GM10847 (cell line): ENCODE measurements around the gene RNF114.

Experiments used
- POLR2A ChIP-seq: IDR thresholded peaks from 2 replicates; pipeline ENCODE4 v1.6.1; 2011; ENCODE audit not compliant: insufficient read length; ENCODE audit errors: extremely low read depth

Gene RNF114

DNA sequence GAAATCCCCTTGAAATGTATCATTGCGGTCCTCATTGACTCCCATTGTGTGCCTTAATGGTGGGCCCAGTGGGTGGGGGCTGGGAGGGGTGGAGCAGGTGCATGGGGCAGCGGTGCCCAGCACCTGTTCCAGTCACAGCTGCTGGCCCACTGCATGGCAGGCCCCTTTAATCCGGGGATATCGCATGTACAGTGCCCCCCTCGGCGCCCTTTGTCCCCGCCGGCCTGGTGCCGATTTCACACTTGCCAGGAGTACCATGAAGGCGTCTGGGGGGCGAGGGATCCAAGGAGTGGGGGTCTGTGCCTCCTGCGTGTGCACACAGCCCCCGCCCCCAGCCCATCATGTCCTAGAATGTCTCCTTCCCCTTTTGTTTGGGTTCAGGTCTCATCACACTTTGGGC is 49.4 kb downstream of the RNF114 start:
- TF ChIP-seq POLR2A: no peak

GRCh38 chr20:49986049-49986448 is 49.9 kb downstream of the RNF114 start:
- TF ChIP-seq POLR2A: no peak

GRCh38 chr20:49987015-49987867 is 51.0 kb downstream of the RNF114 start:
- TF ChIP-seq POLR2A: no peak

GRCh38 chr20:49987868-49988690 is 51.9 kb downstream of the RNF114 start:
- TF ChIP-seq POLR2A: no peak

DNA sequence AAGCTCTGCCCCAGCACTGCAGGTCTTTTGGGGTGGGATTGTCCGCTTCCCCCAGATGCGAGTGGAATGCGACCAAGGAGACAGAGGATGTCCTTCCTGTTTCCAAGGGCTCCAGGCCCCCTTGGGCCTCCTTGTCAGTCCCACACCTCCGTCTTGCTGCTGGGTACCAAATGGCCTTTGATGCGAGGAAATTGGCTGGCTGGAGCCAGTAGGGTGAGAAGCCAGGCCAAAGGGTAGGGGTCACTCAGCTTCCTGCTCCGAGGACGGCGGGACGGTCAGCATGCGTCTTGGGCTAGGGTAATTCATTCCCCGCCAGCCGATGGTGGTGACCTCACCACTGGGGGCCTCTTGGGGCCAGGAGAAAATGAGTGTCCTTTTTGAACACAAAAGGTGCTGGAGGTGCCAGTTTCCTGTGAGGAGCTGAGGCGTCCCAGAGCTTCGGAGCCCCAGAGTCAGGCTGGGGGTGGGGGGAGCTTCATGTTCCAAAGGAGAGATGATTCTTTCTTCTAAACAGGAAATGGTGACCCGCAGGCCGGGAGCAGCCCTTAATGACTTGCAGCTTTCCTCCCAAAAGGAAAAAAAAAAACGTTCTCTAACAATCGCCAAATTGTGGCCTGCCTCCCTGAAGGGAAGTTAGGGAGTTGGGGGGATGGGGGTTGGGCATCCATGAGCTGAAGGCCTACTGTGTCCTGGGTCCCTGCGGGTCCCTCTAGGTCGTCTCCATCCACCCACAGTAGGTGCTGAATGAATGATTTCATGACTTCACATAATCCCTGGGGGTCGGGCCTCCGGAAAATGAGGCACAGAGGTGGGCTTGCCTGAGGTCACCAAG is 53.3 kb downstream of the RNF114 start:
- no peak for TF ChIP-seq POLR2A

DNA sequence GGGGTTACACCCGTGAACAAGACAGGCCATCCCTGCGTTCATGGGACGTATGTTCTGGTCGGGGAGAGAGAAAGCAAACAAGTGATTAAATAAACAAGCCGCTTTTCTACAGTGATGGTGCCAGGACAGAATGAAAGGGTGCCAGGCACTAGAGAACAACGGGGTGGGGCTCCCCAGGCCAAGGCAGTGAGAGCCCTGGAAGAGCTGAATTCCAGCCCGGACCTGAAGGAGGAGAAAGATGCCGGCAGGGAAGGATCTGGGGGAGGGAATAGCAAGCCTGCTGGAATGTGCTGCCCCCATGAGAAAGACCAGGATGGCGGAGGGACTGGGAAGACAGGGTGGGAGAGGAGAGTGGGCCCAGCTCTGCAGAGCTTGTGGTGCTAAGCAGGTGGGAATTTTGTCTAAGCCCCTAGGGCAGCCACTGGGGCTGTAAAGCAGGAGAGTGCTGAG is 54.1 kb downstream of the RNF114 start:
- no peak for TF ChIP-seq POLR2A

- TF ChIP-seq POLR2A: no peak
Observed at GRCh38 chr20:49993301-49993751, 57.1 kb downstream of the RNF114 start.

- TF ChIP-seq POLR2A: no peak
Observed at GRCh38 chr20:49995586-49995985, 59.4 kb downstream of the RNF114 start.

GRCh38 chr20:49999329-49999728 is 63.1 kb downstream of the RNF114 start:
- no peak for TF ChIP-seq POLR2A

DNA sequence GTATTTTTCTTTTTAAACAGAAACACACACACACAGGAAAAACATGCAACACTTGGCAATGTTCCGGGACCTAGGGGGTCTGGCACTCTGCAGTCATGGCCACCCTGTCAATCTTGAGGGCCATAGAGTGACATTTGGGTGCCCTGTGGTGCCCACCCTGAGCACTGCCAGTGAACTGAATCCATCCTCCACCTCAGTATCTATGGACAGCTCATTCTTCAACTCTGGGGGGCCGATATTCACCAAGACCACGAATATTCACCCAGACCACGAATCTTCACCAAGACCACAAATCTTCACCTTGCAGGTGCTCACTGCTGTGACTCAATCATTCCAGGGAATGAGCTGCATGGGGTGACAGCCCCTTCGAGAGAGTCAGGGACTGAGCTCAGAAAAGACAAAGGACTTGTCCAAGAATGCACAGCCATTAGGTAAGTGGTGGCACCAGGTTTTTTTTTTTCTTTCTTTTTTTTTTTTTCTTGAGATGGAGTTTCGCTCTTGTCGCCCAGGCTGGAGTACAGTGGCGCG is 65.7 kb downstream of the RNF114 start:
- no peak for TF ChIP-seq POLR2A

- no peak for TF ChIP-seq POLR2A
Observed at GRCh38 chr20:50003253-50003656, 67.1 kb downstream of the RNF114 start.
